ENCODE results near the gene FAM131B. TPM values are rescaled to one million over a fixed set of nuclear protein-coding genes. Genes with fewer than 3 reads are reported as not detected.
A peak's percentile ranks its signal among the peaks of the same experiment; 100 is the strongest.

The FAM131B gene
- total RNA-seq, 1 experiment from 2014 or later, result 17.3 TPM

DNA sequence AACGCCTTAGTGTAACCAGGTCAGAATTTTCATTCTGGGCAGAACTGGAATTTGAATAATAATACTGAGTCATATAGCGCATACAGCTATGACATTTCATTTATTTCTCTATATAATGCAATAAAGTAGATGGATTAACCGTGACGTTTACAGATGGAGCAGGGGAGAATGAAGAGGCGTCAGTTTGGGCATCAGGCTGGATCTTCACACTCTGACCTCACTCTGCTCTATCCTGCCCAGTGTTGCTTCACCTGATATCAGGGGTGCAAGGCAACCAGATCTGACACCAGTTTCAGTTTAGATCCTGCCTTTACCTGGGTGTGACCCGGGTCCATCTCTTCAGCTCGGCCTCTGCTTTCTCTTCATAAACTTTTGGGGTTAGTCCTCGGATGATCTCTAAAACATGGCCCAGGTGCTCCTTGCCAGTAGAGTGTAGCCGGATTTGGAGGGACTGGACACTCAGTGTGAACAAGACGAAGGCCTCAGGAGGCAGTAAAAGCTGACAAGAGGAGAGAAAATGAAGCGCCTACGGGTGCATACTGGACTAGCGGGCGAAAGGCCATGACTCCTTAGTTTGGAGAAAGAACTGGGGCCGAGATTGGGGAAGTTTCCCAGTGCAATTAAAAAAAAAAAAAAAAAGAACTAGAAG lies 17.2 kb upstream of the FAM131B start:
- peaks cover 14% of the 10 kb centered on the region; the same call in 1 of the 2 replicates for H3K79me2 ChIP-seq (ENCODE audit: insufficient read depth, low read length)

More for the DNA sequence above, 17.2 kb upstream of the FAM131B start:
- no peak overlapping the region for H2BK120ac ChIP-seq (ENCODE audit: low read depth, low read length, poor library complexity, severe bottlenecking)
- no peaks in the 10 kb centered on the region for H3K9me3 ChIP-seq (ENCODE audit: control insufficient read depth, low read depth, low read length)
- H2AFZ ChIP-seq (ENCODE audit: low read length), result no peak overlapping the region
- H3K4me2 ChIP-seq (ENCODE audit: insufficient read depth, insufficient read length, low read length), result peak overlapping the region; percentile 57
- H3K14ac ChIP-seq (ENCODE audit: insufficient read depth, low read length), result no peak overlapping the region
- H2AK5ac ChIP-seq (ENCODE audit: insufficient read length, low read length), result no peak overlapping the region
- H4K8ac ChIP-seq (replicated peaks; ENCODE audit: insufficient read length, low read depth, low read length), result no peak overlapping the region
- Mint-ChIP-seq H3K9me3 (no peaks in the 10 kb centered on the region), H3K36me3 (ENCODE audit: insufficient read depth in 1 of 3, low read depth in 3 of 3) (peaks cover 5 to 9% (median 7%) of the 10 kb centered on the region in 3 experiments; a peak in 4 of 7 replicates), H3K27me3 (ENCODE audit: low read depth) (no peaks in the 10 kb centered on the region), H3K4me3 (peak overlapping the region; percentile 76 to 79; a peak in 4 of 5 replicates), H3K27ac (peak overlapping the region in 2 of 3 experiments; percentile 12 to 89; a peak in 3 of 7 replicates), H3K4me1 (peaks cover 25 to 28% of the 10 kb centered on the region in 2 experiments)
- H3K9ac ChIP-seq (ENCODE audit: extremely low read depth, insufficient read length, low read length), result peak overlapping the region; percentile 45
- H4K5ac ChIP-seq (ENCODE audit: insufficient read length, low read depth, low read length), result no peak overlapping the region
- H2BK12ac ChIP-seq (ENCODE audit: insufficient read length, low read depth, low read length), result no peak overlapping the region
- H4K20me1 ChIP-seq (ENCODE audit: control insufficient read depth, insufficient read depth, insufficient read length), result no peaks in the 10 kb centered on the region
- H3K27me3 ChIP-seq (ENCODE audit: insufficient read depth, low read length), result 0 out of 2 replicates have a peak, but pooled peaks cover 2% of the 10 kb centered on the region
- H3K23ac ChIP-seq (ENCODE audit: insufficient read length, low read depth, low read length), result no peak overlapping the region
- H3K23me2 ChIP-seq (ENCODE audit: insufficient read length, low read depth, low read length, poor library complexity, severe bottlenecking), result peaks cover 14% of the 10 kb centered on the region
- H3K4me1 ChIP-seq (ENCODE audit: insufficient read depth, low read length), result peaks cover 5% of the 10 kb centered on the region; the same call in 1 of the 2 replicates
- no peak overlapping the region for H3K56ac ChIP-seq (ENCODE audit: insufficient read length, low read depth, low read length)
- peak; percentile 34 for DNase-seq
- no CpG with 5 or more reads among the region's 15 CpGs for WGBS (ENCODE audit: extremely low coverage, insufficient read length, low lambda C conversion rate)
- no peak for TF ChIP-seq CTCF (conservative IDR thresholded peaks at IDR 0.05)
- no peak overlapping the region for H2BK20ac ChIP-seq (ENCODE audit: low read depth, low read length, poor library complexity, severe bottlenecking)
- no peak overlapping the region for H2BK15ac ChIP-seq (ENCODE audit: low read depth, low read length)
- no peak overlapping the region for H3K27ac ChIP-seq (ENCODE audit: insufficient read length, low read depth, low read length)
- H3K4ac ChIP-seq (ENCODE audit: low read depth, low read length), result no peak overlapping the region
- H3T11ph ChIP-seq (ENCODE audit: low read length), result no peak overlapping the region
- peak overlapping the region; percentile 41 for H3K18ac ChIP-seq (ENCODE audit: insufficient read length, low read depth, low read length)
- peaks cover 5% of the 10 kb centered on the region for H3K79me1 ChIP-seq (ENCODE audit: insufficient read depth, low read depth, low read length, poor library complexity, severe bottlenecking)
- H4K91ac ChIP-seq (ENCODE audit: insufficient read length, low read depth, low read length), result no peak overlapping the region
- H2BK5ac ChIP-seq (ENCODE audit: insufficient read length, low read length), result no peak overlapping the region
